HepG2 (cell line): ENCODE results near the gene FOXRED2. TPM values are rescaled to one million over a fixed set of nuclear protein-coding genes. Genes with fewer than 3 reads are reported as not detected.

Experiments used
- ATAC-seq: fragments of 200-7000 bp; cut with Tn5 transposase; 3 replicates; pipeline ENCODE4 v1.9.1; 2020; ENCODE audit warnings: mild to moderate bottlenecking, moderate library complexity
- BruUV-seq: library from RNA; stranded (reverse); fragments of 400-500 nt; replicated peaks from 2 replicates; lab custom pipeline; 2021; lab: Mats Ljungman, UMichigan
- CTCF ChIA-PET: fragments of 300-600 bp; formaldehyde crosslinking; extraction: SDS; loops from one replicate; lab custom pipeline; 2021; ENCODE audit warnings: low total read pairs, inconsistent platforms, low intra/inter-chr PET ratio; lab: Yijun Ruan, JAX
- POLR2A ChIA-PET: fragments of 350-600 bp; sonication (Branson Sonifier 250); formaldehyde crosslinking; loops from one replicate; lab custom pipeline; 2020; ENCODE audit warnings: antibody characterized with exemption, inconsistent platforms; lab: Yijun Ruan, JAX
- DNase-seq: peaks from one replicate; pipeline ENCODE4 v3.0.0-alpha.2; 2015; ENCODE audit warnings: low spot score
- FAIRE-seq: peaks from 3 replicates; lab custom pipeline; 2011; peaks lifted over from hg19 to GRCh38; lab: Jason Lieb, UNC
- H2AFZ ChIP-seq: one replicate; pipeline ENCODE4 v1.6.1; 2011; ENCODE audit warnings: low read length, inconsistent platforms
- H3K27ac ChIP-seq: fragments of 300-600 bp; 3 replicates; pipeline ENCODE4 v1.8.0; 2011; ENCODE audit warnings: mixed run types, mild to moderate bottlenecking, mixed read lengths, low read length, inconsistent platforms; ENCODE audit not compliant: insufficient read depth; ENCODE audit errors: extremely low read length
- H3K27me3 ChIP-seq, 2 experiments: fragments of 200-600 bp in 1 of 2; 2 replicates in 1 of 2; 3 replicates in 1 of 2; pipeline versions ENCODE4 v1.6.0 to v1.8.0; 2011; ENCODE audit warnings: low read length in 2 of 2, mild to moderate bottlenecking in 2 of 2, moderate library complexity in 2 of 2, inconsistent platforms in 1 of 2; ENCODE audit not compliant: insufficient read depth in 2 of 2, control insufficient read depth in 1 of 2
- H3K36me3 ChIP-seq, 2 experiments: fragments of 200-600 bp in 1 of 2; replicated peaks in 1 of 2; 2 replicates in 1 of 2; 3 replicates in 1 of 2; pipeline versions ENCODE4 v1.5.1 to v1.8.0; 2011; ENCODE audit warnings: low read length in 2 of 2, inconsistent platforms in 1 of 2; ENCODE audit not compliant: insufficient read depth in 2 of 2, control insufficient read depth in 1 of 2
- H3K4me1 ChIP-seq: 2 replicates; pipeline ENCODE4 v1.5.1; 2012; ENCODE audit warnings: low read length, inconsistent platforms; ENCODE audit not compliant: insufficient read depth
- H3K4me2 ChIP-seq: 2 replicates; pipeline ENCODE4 v1.6.0; 2011; ENCODE audit warnings: low read depth, low read length, inconsistent platforms
- H3K4me3 ChIP-seq, 3 experiments: fragments of 200-600 bp in 1 of 3; sonication (generic), shearing (Covaris generic) in 1 of 3; replicated peaks in 1 of 3; 2 replicates each; pipeline ENCODE4 v1.5.1; 2011 to 2016; ENCODE audit warnings: low read length in 3 of 3, inconsistent platforms in 2 of 3, low read depth in 2 of 3, mild to moderate bottlenecking in 2 of 3, control low read depth in 1 of 3, mixed read lengths in 1 of 3; ENCODE audit not compliant: insufficient read depth in 1 of 3
- H3K79me2 ChIP-seq: one replicate; pipeline ENCODE4 v1.6.1; 2011; ENCODE audit warnings: low read length, inconsistent platforms; ENCODE audit not compliant: insufficient read depth
- H3K9ac ChIP-seq: 2 replicates; pipeline ENCODE4 v1.6.0; 2011; ENCODE audit warnings: mild to moderate bottlenecking, low read depth, low read length, inconsistent platforms; ENCODE audit not compliant: insufficient read depth
- H3K9me3 ChIP-seq: 2 replicates; pipeline ENCODE4 v1.5.1; 2012; ENCODE audit warnings: mild to moderate bottlenecking, low read length
- H4K20me1 ChIP-seq: 2 replicates; pipeline ENCODE4 v1.6.0; 2011; ENCODE audit warnings: inconsistent platforms, mild to moderate bottlenecking, low read length, moderate library complexity; ENCODE audit not compliant: insufficient read depth
- EP300 ChIP-seq, 3 experiments: sonication (generic) in 1 of 3; formaldehyde crosslinking in 1 of 3; IDR thresholded peaks; 2 replicates each; pipeline versions ENCODE4 v1.5.1 to v1.6.1; 2011 to 2020; ENCODE audit warnings: low read depth in 2 of 3, low read length in 2 of 3, borderline replicate concordance in 1 of 3, improper control_type of control experiment in 1 of 3, mild to moderate bottlenecking in 1 of 3, missing genetic modification reagents in 1 of 3, moderate library complexity in 1 of 3
- MATR3 ChIP-seq: sonication (generic); formaldehyde crosslinking; IDR thresholded peaks from 2 replicates; pipeline ENCODE4 v1.4.0; 2020; ENCODE audit warnings: missing genetic modification reagents
- SMC3 ChIP-seq: IDR thresholded peaks from 2 replicates; pipeline ENCODE4 v1.6.1; 2011; ENCODE audit warnings: low read length, improper control_type of control experiment
- TAF1 ChIP-seq: sonication (generic); formaldehyde crosslinking; IDR thresholded peaks from 2 replicates; pipeline ENCODE4 v1.4.0; 2020; ENCODE audit warnings: missing genetic modification reagents
- ZBTB43 ChIP-seq: sonication (generic); formaldehyde crosslinking; conservative IDR thresholded peaks from 2 replicates; pipeline ENCODE4 v1.4.0; 2020; ENCODE audit warnings: missing genetic modification reagents
- WGBS: methylation state at CpG from one replicate; pipeline ENCODE4 v1.1.6; 2017; ENCODE audit warnings: low lambda C conversion rate; 5-methylcytosine and 5-hydroxymethylcytosine counted together
- in situ Hi-C: cut with HindIII; loops from 2 replicates; pipeline ENCODE4 v1.10.0; 2017; ENCODE audit warnings: low pct_unique_long_range_greater_than_20kb; ENCODE audit not compliant: extremely low pct_ligation_motif_present
- intact Hi-C: fragments of 100-400 bp; cut with micrococcal nuclease; formaldehyde crosslinking; loops from one replicate; pipeline ENCODE4 v1.10.0; 2022; ENCODE audit not compliant: unreplicated experiment
- polyA plus RNA-seq, 8 experiments: library from polyadenylated mRNA; depleted of rRNA in 3 of 8; stranded (reverse) in 7 of 8; unstranded in 1 of 8; fragments of >200 nt; fragmentation: Illumina TruSeq in 4 of 8; extraction: Trizol in 4 of 8; gene quantifications; 2 replicates each; pipeline versions ENCODE4 v1.2.1 to v1.2.3, GENCODE V29; 2011 to 2016; ENCODE audit warnings: low read depth in 4 of 8, missing spikeins in 1 of 8, mixed read lengths in 1 of 8; ENCODE audit not compliant: insufficient read depth in 1 of 8
- total RNA-seq, 5 experiments: library from RNA; depleted of rRNA; stranded (reverse); fragments of >200 nt; fragmentation: Illumina TruSeq; extraction: Trizol; gene quantifications; 2 replicates each; pipeline ENCODE4 v1.2.3, GENCODE V29; 2016; ENCODE audit warnings: low read depth in 1 of 5
- TF ChIP-seq, protein P1 (sequence below): conservative IDR thresholded peaks from 2 replicates; pipeline ENCODE4 v1.6.1; 2018; ENCODE audit warnings: missing genetic modification reagents

Gene FOXRED2
- total and polyA plus RNA-seq, 2 of the 13 experiments (the other 11 are each of a cell fraction or from before 2014, with no cell fraction given), result 9.3 to 28.1 TPM

DNA sequence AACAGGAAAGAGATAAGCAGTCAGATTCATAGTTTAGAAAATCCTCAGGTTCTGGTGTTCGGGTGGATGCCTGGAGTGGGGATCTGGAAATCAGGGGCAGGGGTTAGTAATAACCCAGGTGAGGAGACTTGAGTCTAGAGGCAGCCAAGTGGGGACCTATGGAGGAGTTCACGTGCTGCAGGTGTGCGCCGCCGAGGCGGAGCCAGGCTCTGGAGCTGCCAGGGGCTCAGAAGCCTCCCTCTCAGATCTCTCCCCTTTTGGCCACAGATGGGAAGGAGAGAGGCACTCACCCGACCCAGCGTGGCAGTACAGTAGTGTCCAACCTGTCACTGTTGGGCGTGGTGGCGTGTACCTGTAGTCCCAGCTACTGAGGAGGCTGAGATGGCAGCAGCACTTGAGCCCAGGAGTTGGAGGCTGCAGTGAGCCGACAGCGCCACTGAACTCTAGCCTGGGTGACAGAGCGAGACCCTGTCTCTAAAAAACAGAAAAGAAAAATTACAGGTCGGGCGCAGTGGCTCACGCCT lies 52.9 kb downstream of the FOXRED2 start:
- H3K9ac ChIP-seq, result no peak overlapping the region
- H3K4me3 ChIP-seq, result no peak overlapping the region
- intact Hi-C loops (no loop called here), in situ Hi-C loops (no loop called here)
- 84% methylated on average over 15 of the region's 16 CpGs for WGBS
- ATAC-seq (no peak), FAIRE-seq (no peak), DNase-seq (no peak)
- no peaks in the 10 kb centered on the region for H3K36me3 ChIP-seq
- CTCF ChIA-PET, result no interaction called here
- H3K27ac ChIP-seq, result no peak overlapping the region
- BruUV-seq, result no TSS peak
- H4K20me1 ChIP-seq, result no peaks in the 10 kb centered on the region
- no peak for TF ChIP-seq TAF1
- TF ChIP-seq ZBTB43 (CRISPR knock-in tag), result no peak
- no peak for TF ChIP-seq SMC3
- TF ChIP-seq MATR3 (CRISPR knock-in tag), result no peak
- TF ChIP-seq EP300 (IDR thresholded peaks at IDR 0.05; ENCODE audit: low read depth in 2 of 2, low read length in 2 of 2), result no peak
- no peak for TF ChIP-seq EP300 (CRISPR knock-in tag; IDR thresholded peaks at IDR 0.05; ENCODE audit: borderline replicate concordance)
- TF ChIP-seq, protein P1, sequence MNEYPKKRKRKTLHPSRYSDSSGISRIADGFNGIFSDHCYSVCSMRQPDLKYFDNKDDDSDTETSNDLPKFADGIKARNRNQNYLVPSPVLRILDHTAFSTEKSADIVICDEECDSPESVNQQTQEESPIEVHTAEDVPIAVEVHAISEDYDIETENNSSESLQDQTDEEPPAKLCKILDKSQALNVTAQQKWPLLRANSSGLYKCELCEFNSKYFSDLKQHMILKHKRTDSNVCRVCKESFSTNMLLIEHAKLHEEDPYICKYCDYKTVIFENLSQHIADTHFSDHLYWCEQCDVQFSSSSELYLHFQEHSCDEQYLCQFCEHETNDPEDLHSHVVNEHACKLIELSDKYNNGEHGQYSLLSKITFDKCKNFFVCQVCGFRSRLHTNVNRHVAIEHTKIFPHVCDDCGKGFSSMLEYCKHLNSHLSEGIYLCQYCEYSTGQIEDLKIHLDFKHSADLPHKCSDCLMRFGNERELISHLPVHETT, result no peak
- no peaks in the 10 kb centered on the region for H3K9me3 ChIP-seq
- POLR2A ChIA-PET, result interaction anchor here (1.4 kb wide), 1 partner anchor 18 kb away, joined by 4 read pairs; no protein-coding TSS in a partner anchor
- peaks cover 80% of the 10 kb centered on the region for H3K4me1 ChIP-seq
- H3K79me2 ChIP-seq, result no peaks in the 10 kb centered on the region
- no peaks in the 10 kb centered on the region; a peak in 1 of 5 replicates for H3K27me3 ChIP-seq
- no peak overlapping the region for H2AFZ ChIP-seq
- no peak overlapping the region for H3K4me2 ChIP-seq
